IMR-90 (cell line): ENCODE measurements around the gene TNS1.

Experiments used
- CEBPB ChIP-seq: IDR thresholded peaks from 2 replicates; pipeline ENCODE4 v1.6.1; 2012; ENCODE audit warnings: low read depth, low read length, improper control_type of control experiment
- CTCF ChIP-seq: conservative IDR thresholded peaks from 2 replicates; pipeline ENCODE4 v1.5.1; 2012; ENCODE audit warnings: mild to moderate bottlenecking, low read depth, low read length, improper control_type of control experiment
- ELK1 ChIP-seq: fragments of 150-350 bp; IDR thresholded peaks from 2 replicates; pipeline ENCODE4 v1.6.1; 2016; ENCODE audit warnings: low read depth, mild to moderate bottlenecking, low read length, moderate library complexity, borderline replicate concordance
- FOS ChIP-seq: fragments of 150-350 bp; IDR thresholded peaks from 2 replicates; pipeline ENCODE4 v1.6.1; 2016; ENCODE audit warnings: low read depth, low read length
- NFE2L2 ChIP-seq: fragments of 150-350 bp; IDR thresholded peaks from 2 replicates; pipeline ENCODE4 v1.6.1; 2016; ENCODE audit warnings: low read depth, mild to moderate bottlenecking, low read length
- POLR2A ChIP-seq: IDR thresholded peaks from 2 replicates; pipeline ENCODE4 v1.6.1; 2012; ENCODE audit warnings: mild to moderate bottlenecking, low read depth, low read length
- RAD21 ChIP-seq: IDR thresholded peaks from 2 replicates; pipeline ENCODE4 v1.6.1; 2012; ENCODE audit warnings: low read length, improper control_type of control experiment
- RCOR1 ChIP-seq: IDR thresholded peaks from 2 replicates; pipeline ENCODE4 v1.6.1; 2012; ENCODE audit warnings: mild to moderate bottlenecking, low read length, improper control_type of control experiment; ENCODE audit not compliant: insufficient replicate concordance
- RFX5 ChIP-seq: IDR thresholded peaks from 2 replicates; pipeline ENCODE4 v1.8.0; 2012; ENCODE audit warnings: low read depth, mild to moderate bottlenecking, low read length, moderate library complexity
- SMC3 ChIP-seq: fragments of 150-350 bp; IDR thresholded peaks from 2 replicates; pipeline ENCODE4 v1.6.1; 2016; ENCODE audit warnings: low read depth, mild to moderate bottlenecking, antibody characterized with exemption, low read length, moderate library complexity

- TF ChIP-seq RAD21 (no peak), CTCF (no peak), SMC3 (no peak), FOS (no peak), CEBPB (no peak), ELK1 (no peak), RCOR1 (no peak), NFE2L2 (no peak), POLR2A (no peak), RFX5 (no peak)
These were observed 56.7 kb downstream of the TNS1 start for GRCh38 chr2:217946051-217946450.
